22Rv1 (cell line): ENCODE results near the gene ENTPD6.
"Not testable (repeated sequence)": the region's sequence is repeated elsewhere in the genome, so short reads cannot be mapped to it uniquely, and the experiment has no call there.

Source experiments
- ZFX ChIP-seq: fragments of 450-650 bp; IDR thresholded peaks from 2 replicates; pipeline ENCODE4 v1.6.1; 2017; ENCODE audit warnings: antibody characterized with exemption, borderline replicate concordance
- TF ChIP-seq, protein P1 (sequence below): fragments of 450-650 bp; IDR thresholded peaks from 2 replicates; pipeline ENCODE4 v1.5.1; 2017; ENCODE audit warnings: mild to moderate bottlenecking

GRCh38 chr20:25260770-25261437 is 65.4 kb downstream of the ENTPD6 start:
- TF ChIP-seq, protein P1, sequence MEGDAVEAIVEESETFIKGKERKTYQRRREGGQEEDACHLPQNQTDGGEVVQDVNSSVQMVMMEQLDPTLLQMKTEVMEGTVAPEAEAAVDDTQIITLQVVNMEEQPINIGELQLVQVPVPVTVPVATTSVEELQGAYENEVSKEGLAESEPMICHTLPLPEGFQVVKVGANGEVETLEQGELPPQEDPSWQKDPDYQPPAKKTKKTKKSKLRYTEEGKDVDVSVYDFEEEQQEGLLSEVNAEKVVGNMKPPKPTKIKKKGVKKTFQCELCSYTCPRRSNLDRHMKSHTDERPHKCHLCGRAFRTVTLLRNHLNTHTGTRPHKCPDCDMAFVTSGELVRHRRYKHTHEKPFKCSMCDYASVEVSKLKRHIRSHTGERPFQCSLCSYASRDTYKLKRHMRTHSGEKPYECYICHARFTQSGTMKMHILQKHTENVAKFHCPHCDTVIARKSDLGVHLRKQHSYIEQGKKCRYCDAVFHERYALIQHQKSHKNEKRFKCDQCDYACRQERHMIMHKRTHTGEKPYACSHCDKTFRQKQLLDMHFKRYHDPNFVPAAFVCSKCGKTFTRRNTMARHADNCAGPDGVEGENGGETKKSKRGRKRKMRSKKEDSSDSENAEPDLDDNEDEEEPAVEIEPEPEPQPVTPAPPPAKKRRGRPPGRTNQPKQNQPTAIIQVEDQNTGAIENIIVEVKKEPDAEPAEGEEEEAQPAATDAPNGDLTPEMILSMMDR: not testable (repeated sequence)
- TF ChIP-seq ZFX: not testable (repeated sequence)
